HG02763 (cell line): Measurements from ENCODE around the gene TMEM174.
"Not testable (repeated sequence)": the region's sequence is repeated elsewhere in the genome, so short reads cannot be mapped to it uniquely, and the experiment has no call there.

Experiments used
- ATAC-seq: cut with Tn5 transposase; IDR thresholded peaks from one replicate; pipeline ENCODE4 v1.9.1; 2021; ENCODE audit warnings: mild to moderate bottlenecking, moderate library complexity; ENCODE audit not compliant: unreplicated experiment

TMEM174 gene

DNA sequence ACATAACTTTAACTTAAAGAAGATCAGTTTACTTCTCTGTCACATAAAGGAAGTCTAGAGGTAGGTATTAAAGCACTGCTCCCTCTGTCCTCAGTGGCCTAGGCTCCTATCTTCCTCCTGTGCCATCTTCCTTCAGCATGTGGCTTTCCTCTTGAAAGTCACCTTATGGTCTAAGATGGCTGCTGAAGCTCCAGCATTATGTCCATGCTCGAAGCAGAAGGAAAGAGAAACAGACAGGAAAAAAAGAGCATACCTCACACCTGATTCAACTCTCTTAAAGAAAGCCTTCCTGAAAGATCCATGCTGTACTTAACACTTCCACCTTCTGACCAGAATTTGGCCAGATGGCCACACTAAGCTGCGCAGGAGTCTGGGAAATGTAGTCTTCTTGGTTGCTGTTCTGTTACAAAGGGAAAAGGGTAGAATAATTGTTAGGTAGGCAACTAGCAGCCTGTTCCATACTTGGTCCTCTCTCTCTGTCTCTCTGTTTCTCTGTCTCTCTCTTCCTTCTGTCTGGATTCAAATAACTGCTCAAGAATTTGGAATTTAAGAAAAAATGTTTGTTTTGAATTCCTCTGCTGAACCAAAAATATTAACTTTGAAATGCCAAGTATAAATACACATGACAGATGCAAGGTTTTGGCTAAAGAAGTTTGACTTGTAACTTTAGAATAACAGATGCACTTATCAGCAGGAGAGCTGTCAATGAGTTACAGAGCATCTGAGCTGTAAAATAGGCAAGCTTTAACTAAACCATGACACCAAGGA lies 16.0 kb downstream of the TMEM174 start:
- no peak for ATAC-seq

DNA sequence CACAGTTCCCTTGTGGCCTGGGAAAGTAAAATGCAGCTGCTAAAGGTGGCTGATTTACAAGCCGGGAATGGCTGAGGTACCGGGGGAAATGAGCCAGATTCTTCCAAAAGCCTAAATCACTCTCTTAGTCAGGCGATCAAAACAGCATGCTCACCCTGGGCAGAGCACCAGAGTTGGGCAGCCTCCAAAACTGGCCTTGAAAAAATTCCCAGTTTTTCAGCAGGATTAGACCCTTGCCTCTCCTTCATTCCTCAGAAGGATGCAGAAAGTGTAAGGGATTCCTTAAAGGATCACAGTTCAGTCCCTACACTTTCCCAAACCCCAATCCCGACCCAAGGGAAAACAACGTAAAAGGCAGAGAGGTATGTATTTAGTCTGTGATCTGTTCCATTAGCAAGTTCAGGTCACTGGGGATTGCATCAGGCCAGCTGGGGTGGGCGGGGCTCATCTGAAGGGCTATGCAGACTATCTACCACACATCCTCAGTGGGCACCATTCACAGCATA lies 16.9 kb downstream of the TMEM174 start:
- ATAC-seq = no peak

GRCh38 chr5:73192370-73192769 lies 19.4 kb downstream of the TMEM174 start:
- ATAC-seq = no peak

DNA sequence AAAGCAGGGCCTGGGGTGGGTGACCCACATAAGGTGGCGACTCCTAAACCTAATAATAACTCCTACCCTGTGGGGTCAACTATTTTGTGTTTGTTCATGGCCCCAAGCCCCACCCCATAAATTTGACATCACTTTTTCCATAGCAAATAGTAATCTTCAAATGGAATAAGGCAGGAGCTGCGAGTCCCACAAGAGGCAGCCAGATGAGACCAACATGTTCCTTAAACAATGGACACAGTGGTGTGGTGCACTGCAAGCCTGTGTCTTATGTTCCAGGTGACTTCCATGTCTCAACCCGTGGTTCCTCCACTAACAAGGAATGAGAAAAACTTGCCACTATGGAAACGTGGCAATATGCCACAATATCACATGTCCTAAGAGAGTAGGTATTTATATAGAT lies 20.6 kb downstream of the TMEM174 start:
- no peak for ATAC-seq

DNA sequence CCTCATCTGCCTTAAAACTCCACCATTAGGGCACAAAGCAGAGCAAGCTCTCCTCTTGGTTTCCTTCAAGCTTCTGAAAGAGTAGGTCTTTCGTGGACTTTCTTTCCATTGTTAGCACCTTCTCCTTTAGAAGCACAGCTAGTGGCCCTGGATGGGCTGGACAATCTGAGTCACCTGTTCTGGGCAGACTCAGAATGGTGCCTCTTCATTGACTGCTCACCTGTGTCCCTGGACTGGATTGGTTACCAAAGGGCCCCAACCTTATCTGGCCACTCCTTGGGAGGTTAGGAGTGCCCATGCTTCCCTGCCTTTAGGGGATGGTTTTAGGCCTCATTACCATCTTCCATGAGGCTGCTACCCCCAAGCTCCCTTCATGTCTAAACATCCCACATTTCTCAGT lies 23.2 kb downstream of the TMEM174 start:
- ATAC-seq = no peak

DNA sequence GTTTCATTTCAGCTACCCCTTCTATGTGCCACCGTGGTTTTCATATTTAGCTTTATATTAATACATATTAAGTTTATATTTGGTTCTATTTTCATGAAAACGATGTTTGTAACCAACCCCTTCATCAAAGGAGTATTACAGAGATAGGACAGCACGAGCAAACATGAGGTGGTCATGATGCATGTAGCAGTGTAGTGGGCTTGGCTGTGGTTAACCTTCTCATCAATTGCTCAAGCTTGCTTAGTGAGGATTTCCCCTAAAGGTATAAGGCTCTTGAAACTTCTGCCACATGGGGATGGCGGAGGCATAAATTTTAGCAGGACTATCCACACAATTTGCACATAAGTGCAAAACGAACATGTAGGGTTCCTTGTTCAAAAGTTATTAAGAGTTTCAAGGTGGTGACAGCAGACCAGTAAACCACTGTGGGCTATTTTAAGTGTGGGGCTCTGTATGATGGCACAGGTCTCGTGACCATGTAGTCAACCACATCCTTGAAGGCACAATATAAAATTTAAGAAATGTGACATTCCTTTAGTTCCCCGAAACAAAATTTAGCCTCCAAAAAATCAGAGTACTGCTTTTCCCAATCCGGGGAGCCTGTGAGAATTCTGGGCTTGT lies 24.8 kb downstream of the TMEM174 start:
- ATAC-seq = no peak

DNA sequence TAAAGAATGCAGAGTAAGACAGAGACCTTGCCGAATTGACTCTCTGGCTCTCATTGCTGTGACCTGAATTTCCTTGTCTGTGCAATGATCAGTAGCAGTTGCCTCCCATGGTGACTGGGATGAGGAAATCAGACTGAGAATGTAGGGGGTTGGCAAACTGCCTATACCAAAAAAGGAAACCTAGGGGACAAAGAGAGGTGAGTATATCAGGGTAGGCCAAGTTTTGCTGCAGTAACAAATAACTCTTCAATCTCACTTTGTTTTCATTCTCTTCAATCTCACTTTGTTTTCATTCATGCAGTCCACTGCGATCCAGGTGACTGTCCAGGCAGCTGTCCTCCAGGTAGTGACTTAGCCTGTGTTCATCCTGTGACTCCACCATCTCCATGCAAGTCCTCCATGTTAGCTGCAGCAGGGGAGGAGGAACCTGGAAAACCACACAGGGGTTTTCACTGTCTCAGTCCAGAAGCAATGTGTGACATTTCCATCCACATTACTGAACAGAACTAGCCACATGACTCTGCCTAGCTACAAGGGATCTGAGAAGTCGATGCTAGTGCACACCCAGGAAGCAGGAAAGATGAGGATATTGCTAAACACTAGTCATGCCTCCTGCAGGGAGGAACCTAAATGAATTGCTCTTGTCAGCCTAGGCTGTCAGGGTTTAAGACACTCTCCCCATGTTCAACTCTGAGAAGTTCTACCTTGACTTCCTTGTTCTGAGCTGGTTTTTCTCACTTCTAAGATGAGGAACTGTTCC lies 26.0 kb downstream of the TMEM174 start:
- no peak for ATAC-seq

DNA sequence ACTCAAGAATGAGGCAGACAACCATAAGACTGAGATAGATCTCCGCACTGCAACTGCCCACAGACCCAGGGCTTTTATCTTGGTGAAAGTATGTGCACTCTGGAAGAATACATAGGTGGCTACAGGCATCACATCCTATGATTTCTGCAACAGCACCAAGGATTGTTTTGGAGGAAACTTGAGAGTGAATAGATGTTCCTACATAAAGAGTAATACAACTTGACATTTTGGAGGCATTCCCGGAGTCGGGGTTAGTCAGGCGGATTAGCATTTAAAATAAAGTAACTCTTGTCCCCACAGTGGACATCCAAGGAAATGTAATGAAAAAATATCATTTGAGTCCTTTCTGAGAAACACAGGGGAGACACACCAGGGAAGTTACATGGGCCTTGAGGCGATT lies 26.7 kb downstream of the TMEM174 start:
- ATAC-seq = no peak

- peak; percentile 72 for ATAC-seq
Observed at GRCh38 chr5:73201547-73202513, 28.8 kb downstream of the TMEM174 start.

DNA sequence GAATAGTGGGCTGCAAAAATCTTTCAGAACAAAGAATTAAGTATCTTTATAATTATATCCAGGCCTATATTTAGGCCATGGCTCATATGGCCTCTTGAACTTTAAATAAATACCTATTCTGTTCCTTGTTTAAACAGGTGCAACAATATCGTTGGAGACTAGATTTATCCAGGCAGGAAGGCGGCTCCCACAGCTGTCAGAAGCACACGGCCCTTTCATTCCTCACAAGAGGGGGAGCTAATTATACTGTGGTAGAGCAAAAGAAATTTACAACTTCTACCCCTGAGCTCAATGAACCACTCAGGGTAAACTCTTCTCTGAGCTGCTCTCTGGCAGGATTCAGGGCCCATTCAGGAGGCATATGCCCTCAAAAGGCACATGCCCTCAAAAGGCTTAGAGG lies 31.3 kb downstream of the TMEM174 start:
- no peak for ATAC-seq

DNA sequence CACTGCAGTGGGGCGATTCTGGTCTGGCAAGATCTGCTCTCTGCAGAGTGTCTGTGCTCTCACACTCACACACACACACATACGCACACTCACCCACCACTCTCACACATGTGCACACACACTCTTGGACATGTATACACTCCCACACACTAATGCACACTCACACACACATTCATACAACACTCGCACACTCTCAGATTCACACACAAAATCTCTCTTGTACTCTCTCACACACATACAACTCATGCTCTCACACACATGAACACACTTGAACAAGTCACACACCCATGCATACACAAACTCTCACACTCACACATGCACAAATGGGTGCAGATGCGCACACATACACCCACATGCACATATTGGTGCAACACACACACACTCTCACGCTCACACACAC lies 31.7 kb downstream of the TMEM174 start:
- ATAC-seq = no peak

GRCh38 chr5:73205305-73205704 lies 32.3 kb downstream of the TMEM174 start:
- no peak for ATAC-seq

GRCh38 chr5:73207239-73207638 lies 34.2 kb downstream of the TMEM174 start:
- not testable (repeated sequence) for ATAC-seq

GRCh38 chr5:73209075-73209474 lies 36.1 kb downstream of the TMEM174 start:
- not testable (repeated sequence) for ATAC-seq

- ATAC-seq = not testable (repeated sequence)
Observed at GRCh38 chr5:73212693-73213092, 39.7 kb downstream of the TMEM174 start.

GRCh38 chr5:73213566-73213998 lies 40.6 kb downstream of the TMEM174 start:
- ATAC-seq = peak; percentile 60

GRCh38 chr5:73214306-73214705 lies 41.3 kb downstream of the TMEM174 start:
- ATAC-seq = no peak

DNA sequence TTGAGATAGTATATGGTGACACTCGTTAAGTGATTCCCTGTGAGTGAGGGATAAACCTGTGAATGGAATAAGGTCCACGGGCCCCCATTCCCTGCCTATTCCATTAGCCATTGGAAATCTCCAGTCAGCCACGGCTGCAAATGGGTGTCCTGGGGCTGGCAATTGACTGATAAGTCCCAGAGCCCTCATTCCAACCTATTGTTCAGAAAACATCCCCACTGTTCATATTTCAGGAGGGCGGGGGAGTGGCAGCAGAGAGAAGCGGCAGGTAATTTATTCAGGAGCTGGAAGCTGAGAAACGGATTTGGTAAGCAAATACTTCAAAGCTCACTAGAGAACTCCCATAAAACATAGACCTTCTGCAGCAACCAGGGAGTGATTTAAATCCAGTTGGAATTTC lies 42.0 kb downstream of the TMEM174 start:
- ATAC-seq = no peak

DNA sequence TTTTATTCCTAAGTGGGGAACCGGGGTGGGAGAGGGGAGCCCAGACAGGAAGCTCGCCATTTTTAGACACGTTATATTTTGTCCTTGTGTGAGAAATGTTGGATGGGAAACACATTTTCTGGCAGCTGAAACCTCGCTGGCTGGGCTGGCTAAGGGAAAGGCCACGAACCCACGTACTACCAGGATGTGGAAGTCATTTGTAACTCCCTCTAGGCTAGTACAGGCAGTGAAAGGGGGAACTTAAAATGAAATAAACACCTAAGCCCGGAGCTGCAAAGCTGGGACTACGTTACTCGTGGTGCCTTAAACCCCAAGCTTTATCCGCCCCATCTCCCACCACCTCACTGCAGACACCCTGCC lies 42.5 kb downstream of the TMEM174 start:
- ATAC-seq = no peak

- ATAC-seq = peak; percentile 75
Observed at GRCh38 chr5:73215891-73216610, 43.1 kb downstream of the TMEM174 start.
